Measurements from ENCODE around the gene RUBCN. TPM values are rescaled to one million over a fixed set of nuclear protein-coding genes. Genes with fewer than 3 reads are reported as not detected.
"Not testable (repeated sequence)": the region's sequence is repeated elsewhere in the genome, so short reads cannot be mapped to it uniquely, and the experiment has no call there.

RUBCN gene
- total RNA-seq, 1 donor, result 28.1 TPM

GRCh38 chr3:197663367-197664140 lies 73.2 kb downstream of the RUBCN start:
- not testable (repeated sequence) for H3K4me3 ChIP-seq (ENCODE audit: low read depth, low read length); DNase-seq (ENCODE audit: low read depth)

- H3K4me3 ChIP-seq (ENCODE audit: low read depth, low read length); DNase-seq (ENCODE audit: low read depth): not testable (repeated sequence)
Measured at GRCh38 chr3:197662352-197662751, 74.4 kb downstream of the RUBCN start.

GRCh38 chr3:197661874-197662273 lies 74.8 kb downstream of the RUBCN start:
- DNase-seq (ENCODE audit: low read depth); H3K4me3 ChIP-seq (ENCODE audit: low read depth, low read length): not testable (repeated sequence)

GRCh38 chr3:197661234-197661834 lies 75.4 kb downstream of the RUBCN start:
- H3K4me3 ChIP-seq (ENCODE audit: low read depth, low read length); DNase-seq (ENCODE audit: low read depth): not testable (repeated sequence)

GRCh38 chr3:197659701-197660100 lies 77.0 kb downstream of the RUBCN start:
- DNase-seq (ENCODE audit: low read depth); H3K4me3 ChIP-seq (ENCODE audit: low read depth, low read length): not testable (repeated sequence)

GRCh38 chr3:197659144-197659543 lies 77.6 kb downstream of the RUBCN start:
- not testable (repeated sequence) for DNase-seq (ENCODE audit: low read depth)

GRCh38 chr3:197658706-197659105 lies 78.0 kb downstream of the RUBCN start:
- not testable (repeated sequence) for DNase-seq (ENCODE audit: low read depth); H3K4me3 ChIP-seq (ENCODE audit: low read depth, low read length)

More at GRCh38 chr3:197659144-197659543, 77.6 kb downstream of the RUBCN start:
- H3K4me3 ChIP-seq (ENCODE audit: low read depth, low read length), result not testable (repeated sequence)

- H3K4me3 ChIP-seq (ENCODE audit: low read depth, low read length); DNase-seq (ENCODE audit: low read depth): not testable (repeated sequence)
Measured at GRCh38 chr3:197657541-197658292, 79.0 kb downstream of the RUBCN start.

- H3K4me3 ChIP-seq (ENCODE audit: low read depth, low read length), result not testable (repeated sequence)
Measured at GRCh38 chr3:197656960-197657359, 79.7 kb downstream of the RUBCN start.

GRCh38 chr3:197656129-197656528 lies 80.6 kb downstream of the RUBCN start:
- H3K4me3 ChIP-seq (ENCODE audit: low read depth, low read length); DNase-seq (ENCODE audit: low read depth): not testable (repeated sequence)

More at GRCh38 chr3:197656960-197657359, 79.7 kb downstream of the RUBCN start:
- DNase-seq (ENCODE audit: low read depth), result not testable (repeated sequence)

GRCh38 chr3:197654998-197655330 lies 81.7 kb downstream of the RUBCN start:
- not testable (repeated sequence) for DNase-seq (ENCODE audit: low read depth)

GRCh38 chr3:197654090-197654997 lies 82.4 kb downstream of the RUBCN start:
- not testable (repeated sequence) for H3K4me3 ChIP-seq (ENCODE audit: low read depth, low read length); DNase-seq (ENCODE audit: low read depth)

More at GRCh38 chr3:197654998-197655330, 81.7 kb downstream of the RUBCN start:
- not testable (repeated sequence) for H3K4me3 ChIP-seq (ENCODE audit: low read depth, low read length)

- H3K4me3 ChIP-seq (ENCODE audit: low read depth, low read length); DNase-seq (ENCODE audit: low read depth): not testable (repeated sequence)
Measured at GRCh38 chr3:197652860-197653259, 83.8 kb downstream of the RUBCN start.

- DNase-seq (ENCODE audit: low read depth), result not testable (repeated sequence)
Measured at GRCh38 chr3:197647649-197648048, 89.1 kb downstream of the RUBCN start.

GRCh38 chr3:197647191-197647590 lies 89.5 kb downstream of the RUBCN start:
- DNase-seq (ENCODE audit: low read depth); H3K4me3 ChIP-seq (ENCODE audit: low read depth, low read length): not testable (repeated sequence)

More at GRCh38 chr3:197647649-197648048, 89.1 kb downstream of the RUBCN start:
- not testable (repeated sequence) for H3K4me3 ChIP-seq (ENCODE audit: low read depth, low read length)

- DNase-seq (ENCODE audit: low read depth); H3K4me3 ChIP-seq (ENCODE audit: low read depth, low read length): not testable (repeated sequence)
Measured at GRCh38 chr3:197646294-197646693, 90.4 kb downstream of the RUBCN start.

GRCh38 chr3:197637556-197637955 lies 99.1 kb downstream of the RUBCN start:
- not testable (repeated sequence) for DNase-seq (ENCODE audit: low read depth); H3K4me3 ChIP-seq (ENCODE audit: low read depth, low read length)
